HepG2 (cell line): ENCODE results near the gene EMILIN1. TPM values are rescaled to one million over a fixed set of nuclear protein-coding genes. Genes with fewer than 3 reads are reported as not detected.

Experiments used
- CEBPG ChIP-seq: IDR thresholded peaks from 2 replicates; pipeline ENCODE4 v1.6.1; 2016
- CENPT ChIP-seq: sonication (generic); formaldehyde crosslinking; IDR thresholded peaks from 2 replicates; pipeline ENCODE4 v1.8.0; 2022; ENCODE audit warnings: low read depth, mild to moderate bottlenecking, moderate library complexity, missing genetic modification reagents
- FOSL1 ChIP-seq: sonication (generic); formaldehyde crosslinking; IDR thresholded peaks from 2 replicates; pipeline ENCODE4 v1.9.0; 2021; ENCODE audit warnings: missing genetic modification reagents, borderline replicate concordance
- FOXA1 ChIP-seq, 2 experiments: fragments of 450-650 bp in 1 of 2; sonication (generic) in 1 of 2; formaldehyde crosslinking in 1 of 2; IDR thresholded peaks; 2 replicates each; pipeline versions ENCODE4 v1.4.0 to v1.6.1; 2016 to 2020; ENCODE audit warnings: missing genetic modification reagents in 1 of 2
- HDAC1 ChIP-seq: sonication (generic); formaldehyde crosslinking; IDR thresholded peaks from 2 replicates; pipeline ENCODE4 v1.5.1; 2020; ENCODE audit warnings: mild to moderate bottlenecking, missing genetic modification reagents
- IRX3 ChIP-seq: sonication (generic); formaldehyde crosslinking; IDR thresholded peaks from 2 replicates; pipeline ENCODE4 v1.8.1; 2023; ENCODE audit warnings: mild to moderate bottlenecking, low read depth, missing genetic modification reagents, borderline replicate concordance
- KMT2A ChIP-seq: sonication (generic); formaldehyde crosslinking; IDR thresholded peaks from 2 replicates; pipeline ENCODE4 v1.4.0; 2020; ENCODE audit warnings: missing genetic modification reagents
- NCOA2 ChIP-seq: sonication (generic); formaldehyde crosslinking; IDR thresholded peaks from 2 replicates; pipeline ENCODE4 v1.8.0; 2022; ENCODE audit warnings: inconsistent platforms
- NRL ChIP-seq: sonication (generic); formaldehyde crosslinking; IDR thresholded peaks from 2 replicates; pipeline ENCODE4 v1.5.0; 2020; ENCODE audit warnings: missing genetic modification reagents, mild to moderate bottlenecking, moderate library complexity, borderline replicate concordance
- PATZ1 ChIP-seq: sonication (generic); formaldehyde crosslinking; IDR thresholded peaks from 2 replicates; pipeline ENCODE4 v1.4.0; 2020; ENCODE audit warnings: missing genetic modification reagents
- SALL1 ChIP-seq: sonication (generic); formaldehyde crosslinking; IDR thresholded peaks from 2 replicates; pipeline ENCODE4 v1.8.0; 2022; ENCODE audit warnings: mild to moderate bottlenecking, missing genetic modification reagents
- TFAP4 ChIP-seq: sonication (generic); IDR thresholded peaks from 2 replicates; pipeline ENCODE4 v1.6.1; 2016; ENCODE audit warnings: low read depth, borderline replicate concordance
- ZFP36L1 ChIP-seq: sonication (generic); formaldehyde crosslinking; IDR thresholded peaks from 2 replicates; pipeline ENCODE4 v1.8.0; 2022; ENCODE audit warnings: mild to moderate bottlenecking, missing genetic modification reagents, moderate library complexity
- ZNF12 ChIP-seq: sonication (generic); formaldehyde crosslinking; IDR thresholded peaks from 2 replicates; pipeline ENCODE4 v1.5.0; 2020; ENCODE audit warnings: missing genetic modification reagents
- ZNF468 ChIP-seq: sonication (generic); formaldehyde crosslinking; IDR thresholded peaks from 2 replicates; pipeline ENCODE4 v1.8.0; 2022; ENCODE audit warnings: mild to moderate bottlenecking, moderate library complexity, missing genetic modification reagents
- polyA plus RNA-seq, 8 experiments: library from polyadenylated mRNA; depleted of rRNA in 3 of 8; stranded (reverse) in 7 of 8; unstranded in 1 of 8; fragments of >200 nt; fragmentation: Illumina TruSeq in 4 of 8; extraction: Trizol in 4 of 8; gene quantifications; 2 replicates each; pipeline versions ENCODE4 v1.2.1 to v1.2.3, GENCODE V29; 2011 to 2016; ENCODE audit warnings: low read depth in 4 of 8, missing spikeins in 1 of 8, mixed read lengths in 1 of 8; ENCODE audit not compliant: insufficient read depth in 1 of 8
- total RNA-seq, 5 experiments: library from RNA; depleted of rRNA; stranded (reverse); fragments of >200 nt; fragmentation: Illumina TruSeq; extraction: Trizol; gene quantifications; 2 replicates each; pipeline ENCODE4 v1.2.3, GENCODE V29; 2016; ENCODE audit warnings: low read depth in 1 of 5
- TF ChIP-seq, protein P1 (sequence below): sonication (generic); formaldehyde crosslinking; IDR thresholded peaks from 2 replicates; pipeline ENCODE4 v1.4.0; 2020; ENCODE audit warnings: missing genetic modification reagents, borderline replicate concordance
- TF ChIP-seq, protein P2 (sequence below): IDR thresholded peaks from 2 replicates; pipeline ENCODE4 v1.6.1; 2012; ENCODE audit warnings: low read length, improper control_type of control experiment
- TF ChIP-seq, protein P3 (sequence below): IDR thresholded peaks from 2 replicates; pipeline ENCODE4 v1.6.1; 2012; ENCODE audit warnings: low read depth, low read length, improper control_type of control experiment

Gene EMILIN1
- total and polyA plus RNA-seq, 2 of the 13 experiments (the other 11 are each of a cell fraction or from before 2014, with no cell fraction given), result 8.1 to 9.7 TPM

GRCh38 chr2:27086090-27086723 is 7.8 kb downstream of the EMILIN1 start (continued):
- TF ChIP-seq, protein P1, sequence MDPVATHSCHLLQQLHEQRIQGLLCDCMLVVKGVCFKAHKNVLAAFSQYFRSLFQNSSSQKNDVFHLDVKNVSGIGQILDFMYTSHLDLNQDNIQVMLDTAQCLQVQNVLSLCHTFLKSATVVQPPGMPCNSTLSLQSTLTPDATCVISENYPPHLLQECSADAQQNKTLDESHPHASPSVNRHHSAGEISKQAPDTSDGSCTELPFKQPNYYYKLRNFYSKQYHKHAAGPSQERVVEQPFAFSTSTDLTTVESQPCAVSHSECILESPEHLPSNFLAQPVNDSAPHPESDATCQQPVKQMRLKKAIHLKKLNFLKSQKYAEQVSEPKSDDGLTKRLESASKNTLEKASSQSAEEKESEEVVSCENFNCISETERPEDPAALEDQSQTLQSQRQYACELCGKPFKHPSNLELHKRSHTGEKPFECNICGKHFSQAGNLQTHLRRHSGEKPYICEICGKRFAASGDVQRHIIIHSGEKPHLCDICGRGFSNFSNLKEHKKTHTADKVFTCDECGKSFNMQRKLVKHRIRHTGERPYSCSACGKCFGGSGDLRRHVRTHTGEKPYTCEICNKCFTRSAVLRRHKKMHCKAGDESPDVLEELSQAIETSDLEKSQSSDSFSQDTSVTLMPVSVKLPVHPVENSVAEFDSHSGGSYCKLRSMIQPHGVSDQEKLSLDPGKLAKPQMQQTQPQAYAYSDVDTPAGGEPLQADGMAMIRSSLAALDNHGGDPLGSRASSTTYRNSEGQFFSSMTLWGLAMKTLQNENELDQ (CRISPR knock-in tag), result no peak
- TF ChIP-seq CENPT (CRISPR knock-in tag), result 0 out of 2 replicates have a peak, but pooled peaks have one; percentile 74
- TF ChIP-seq HDAC1 (CRISPR knock-in tag), result peak; percentile 67
- TF ChIP-seq ZFP36L1 (CRISPR knock-in tag), result no peak; the same call in none of the 2 replicates
- peak; percentile 74 for TF ChIP-seq ZNF12 (CRISPR knock-in tag)
- peak; percentile 92 for TF ChIP-seq SALL1
- TF ChIP-seq KMT2A, result peak; percentile 87
- TF ChIP-seq IRX3 (CRISPR knock-in tag), result 0 out of 2 replicates have a peak, but pooled peaks have one; percentile 10
- TF ChIP-seq, protein P2, sequence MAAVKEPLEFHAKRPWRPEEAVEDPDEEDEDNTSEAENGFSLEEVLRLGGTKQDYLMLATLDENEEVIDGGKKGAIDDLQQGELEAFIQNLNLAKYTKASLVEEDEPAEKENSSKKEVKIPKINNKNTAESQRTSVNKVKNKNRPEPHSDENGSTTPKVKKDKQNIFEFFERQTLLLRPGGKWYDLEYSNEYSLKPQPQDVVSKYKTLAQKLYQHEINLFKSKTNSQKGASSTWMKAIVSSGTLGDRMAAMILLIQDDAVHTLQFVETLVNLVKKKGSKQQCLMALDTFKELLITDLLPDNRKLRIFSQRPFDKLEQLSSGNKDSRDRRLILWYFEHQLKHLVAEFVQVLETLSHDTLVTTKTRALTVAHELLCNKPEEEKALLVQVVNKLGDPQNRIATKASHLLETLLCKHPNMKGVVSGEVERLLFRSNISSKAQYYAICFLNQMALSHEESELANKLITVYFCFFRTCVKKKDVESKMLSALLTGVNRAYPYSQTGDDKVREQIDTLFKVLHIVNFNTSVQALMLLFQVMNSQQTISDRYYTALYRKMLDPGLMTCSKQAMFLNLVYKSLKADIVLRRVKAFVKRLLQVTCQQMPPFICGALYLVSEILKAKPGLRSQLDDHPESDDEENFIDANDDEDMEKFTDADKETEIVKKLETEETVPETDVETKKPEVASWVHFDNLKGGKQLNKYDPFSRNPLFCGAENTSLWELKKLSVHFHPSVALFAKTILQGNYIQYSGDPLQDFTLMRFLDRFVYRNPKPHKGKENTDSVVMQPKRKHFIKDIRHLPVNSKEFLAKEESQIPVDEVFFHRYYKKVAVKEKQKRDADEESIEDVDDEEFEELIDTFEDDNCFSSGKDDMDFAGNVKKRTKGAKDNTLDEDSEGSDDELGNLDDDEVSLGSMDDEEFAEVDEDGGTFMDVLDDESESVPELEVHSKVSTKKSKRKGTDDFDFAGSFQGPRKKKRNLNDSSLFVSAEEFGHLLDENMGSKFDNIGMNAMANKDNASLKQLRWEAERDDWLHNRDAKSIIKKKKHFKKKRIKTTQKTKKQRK, result no peak
- TF ChIP-seq NRL (CRISPR knock-in tag), result 0 out of 2 replicates have a peak, but pooled peaks have one; percentile 15
- peak; percentile 57 for TF ChIP-seq CEBPG (CRISPR knock-in tag)
- TF ChIP-seq FOXA1 (IDR thresholded peaks at IDR 0.05), result no peak
- TF ChIP-seq FOXA1 (CRISPR knock-in tag; IDR thresholded peaks at IDR 0.05), result peak; percentile 61; the same call in 1 of the 2 replicates
- peak; percentile 48; the same call in 1 of the 2 replicates for TF ChIP-seq NCOA2
- peak; percentile 83; the same call in 1 of the 2 replicates for TF ChIP-seq ZNF468 (CRISPR knock-in tag)
- TF ChIP-seq, protein P3, sequence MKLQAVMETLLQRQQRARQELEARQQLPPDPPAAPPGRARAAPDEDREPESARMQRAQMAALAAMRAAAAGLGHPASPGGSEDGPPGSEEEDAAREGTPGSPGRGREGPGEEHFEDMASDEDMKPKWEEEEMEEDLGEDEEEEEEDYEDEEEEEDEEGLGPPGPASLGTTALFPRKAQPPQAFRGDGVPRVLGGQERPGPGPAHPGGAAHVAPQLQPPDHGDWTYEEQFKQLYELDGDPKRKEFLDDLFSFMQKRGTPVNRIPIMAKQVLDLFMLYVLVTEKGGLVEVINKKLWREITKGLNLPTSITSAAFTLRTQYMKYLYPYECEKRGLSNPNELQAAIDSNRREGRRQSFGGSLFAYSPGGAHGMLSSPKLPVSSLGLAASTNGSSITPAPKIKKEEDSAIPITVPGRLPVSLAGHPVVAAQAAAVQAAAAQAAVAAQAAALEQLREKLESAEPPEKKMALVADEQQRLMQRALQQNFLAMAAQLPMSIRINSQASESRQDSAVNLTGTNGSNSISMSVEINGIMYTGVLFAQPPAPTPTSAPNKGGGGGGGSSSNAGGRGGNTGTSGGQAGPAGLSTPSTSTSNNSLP, result 0 out of 2 replicates have a peak, but pooled peaks have one; percentile 1
- TF ChIP-seq FOSL1 (CRISPR knock-in tag), result 0 out of 2 replicates have a peak, but pooled peaks have one; percentile 6
- TF ChIP-seq PATZ1 (CRISPR knock-in tag), result peak; percentile 69
- TF ChIP-seq TFAP4, result no peak
